Measurements from ENCODE around the gene MAP3K5. TPM values are rescaled to one million over a fixed set of nuclear protein-coding genes. Genes with fewer than 3 reads are reported as not detected.

Gene MAP3K5
- total and polyA plus RNA-seq, 7 experiments from 2014 or later: 2.6 to 32.5 (median 13.4) TPM

DNA sequence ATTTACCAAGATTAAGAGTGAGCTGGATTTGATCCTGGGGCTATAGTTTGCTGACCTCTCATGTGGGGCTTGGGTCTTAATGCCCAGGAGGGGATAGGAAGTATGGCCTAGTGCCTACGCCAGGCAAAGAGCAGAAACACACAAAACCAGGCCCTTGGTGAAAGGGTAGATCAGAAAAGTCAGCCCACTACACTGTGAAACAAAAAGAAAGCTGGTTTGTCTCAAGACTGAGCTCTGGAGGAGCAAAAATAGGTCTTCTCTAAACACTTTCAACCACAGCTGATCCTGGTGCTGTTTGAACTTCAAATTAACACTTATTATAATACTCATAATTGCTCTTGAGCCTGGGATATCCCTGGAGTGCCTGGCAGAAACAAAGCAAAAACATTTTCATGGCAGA lies 167.0 kb downstream of the MAP3K5 start:
- H3K27ac ChIP-seq (ENCODE audit: low read depth, low read length): no peak overlapping the region
- ChIA-PET CTCF (interaction anchor here (0.5 kb wide), 1 partner anchor 1162 kb away, joined by 7 read pairs; no protein-coding TSS in a partner anchor), POLR2A (no interaction called here)
- H3K4me3 Mint-ChIP-seq: no peak overlapping the region
- no peak overlapping the region for H3K27ac Mint-ChIP-seq
- no peak overlapping the region for H3K4me3 ChIP-seq (ENCODE audit: low read length)
- no peaks in the 10 kb centered on the region for H3K27me3 Mint-ChIP-seq
- no peaks in the 10 kb centered on the region for H3K27me3 ChIP-seq (ENCODE audit: control insufficient read depth in 2 of 2, insufficient read depth in 2 of 2, low read length in 2 of 2)
- H3K4me1 Mint-ChIP-seq: peaks cover 0 to 2% (median 0%) of the 10 kb centered on the region in 7 donors
- intact Hi-C loops (cut with micrococcal nuclease): no loop called here
- peaks cover 6 to 43% (median 34%) of the 10 kb centered on the region in 5 donors for H3K36me3 Mint-ChIP-seq
- ATAC-seq: no peak
- H3K4me1 ChIP-seq (ENCODE audit: control insufficient read depth in 2 of 2, insufficient read depth in 2 of 2, low read length in 2 of 2): no peaks in the 10 kb centered on the region
- H3K9me3 Mint-ChIP-seq: no peaks in the 10 kb centered on the region
- DNase-seq: no peak
- no peaks in the 10 kb centered on the region for H3K9me3 ChIP-seq (ENCODE audit: control insufficient read depth in 2 of 3, low read length in 3 of 3)
- H3K36me3 ChIP-seq (ENCODE audit: control insufficient read depth in 2 of 3, insufficient read depth in 3 of 3, low read length in 3 of 3): no peaks in the 10 kb centered on the region

DNA sequence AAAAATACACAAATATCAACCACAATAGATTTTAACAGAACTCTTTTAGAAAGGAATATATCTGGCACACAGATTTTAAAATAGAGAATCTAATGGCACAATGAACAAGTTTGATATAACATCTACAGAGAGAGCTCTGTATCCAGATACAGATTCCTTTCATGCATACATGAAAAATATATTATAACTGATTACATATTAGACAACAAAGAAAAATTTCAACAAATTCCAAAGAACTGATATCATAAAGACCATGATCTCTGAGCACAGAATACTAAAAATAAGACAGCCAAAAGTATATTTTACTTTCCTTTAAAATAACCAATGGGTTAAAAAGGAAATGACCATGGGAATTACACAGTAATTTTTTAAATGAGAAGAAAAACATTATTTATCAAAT lies 167.9 kb downstream of the MAP3K5 start:
- H3K9me3 ChIP-seq (ENCODE audit: control insufficient read depth in 2 of 3, low read length in 3 of 3): no peaks in the 10 kb centered on the region
- ATAC-seq (no peak), DNase-seq (no peak)
- no peaks in the 10 kb centered on the region for H3K4me1 Mint-ChIP-seq
- no peaks in the 10 kb centered on the region for H3K27me3 ChIP-seq (ENCODE audit: control insufficient read depth in 2 of 2, insufficient read depth in 2 of 2, low read length in 2 of 2)
- no peak overlapping the region for H3K27ac Mint-ChIP-seq
- ChIA-PET POLR2A (no interaction called here), CTCF (no interaction called here)
- H3K4me3 Mint-ChIP-seq: no peak overlapping the region
- H3K9me3 Mint-ChIP-seq: no peaks in the 10 kb centered on the region
- H3K36me3 Mint-ChIP-seq: peaks cover 11 to 43% (median 30%) of the 10 kb centered on the region in 5 donors
- H3K36me3 ChIP-seq (ENCODE audit: control insufficient read depth in 2 of 3, insufficient read depth in 3 of 3, low read length in 3 of 3): no peaks in the 10 kb centered on the region
- H3K4me3 ChIP-seq (ENCODE audit: low read length): no peak overlapping the region
- H3K27ac ChIP-seq (ENCODE audit: low read depth, low read length): no peak overlapping the region
- no peaks in the 10 kb centered on the region for H3K27me3 Mint-ChIP-seq
- intact Hi-C loops (cut with micrococcal nuclease): no loop called here
- H3K4me1 ChIP-seq (ENCODE audit: control insufficient read depth in 2 of 2, insufficient read depth in 2 of 2, low read length in 2 of 2): no peaks in the 10 kb centered on the region

DNA sequence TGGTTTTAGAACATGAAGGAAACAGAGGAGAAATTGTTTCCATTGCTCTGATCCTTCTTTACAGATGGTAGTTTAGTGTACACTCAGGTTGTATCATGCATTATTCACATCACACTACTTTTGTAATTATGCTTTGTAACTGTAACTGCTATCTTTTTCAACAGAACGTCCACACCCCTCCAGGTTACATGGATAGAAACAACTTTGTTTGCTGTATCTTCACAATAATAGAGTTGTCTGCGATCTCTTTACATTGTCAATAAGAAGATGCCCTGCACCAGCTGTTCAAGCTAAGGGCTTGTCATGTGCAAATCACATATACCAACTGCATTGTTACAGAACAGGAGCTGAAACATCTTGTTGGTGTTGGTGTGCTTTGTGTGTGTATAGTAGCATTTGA lies 174.2 kb downstream of the MAP3K5 start:
- CTCF ChIA-PET: no interaction called here
- H3K27me3 Mint-ChIP-seq: no peaks in the 10 kb centered on the region
- H3K9me3 Mint-ChIP-seq: no peaks in the 10 kb centered on the region
- H3K36me3 Mint-ChIP-seq: peaks cover 13 to 40% (median 27%) of the 10 kb centered on the region in 5 donors
- H3K4me1 Mint-ChIP-seq: peaks cover 0 to 3% (median 0%) of the 10 kb centered on the region in 7 donors
- no peak overlapping the region for H3K27ac ChIP-seq (ENCODE audit: low read depth, low read length)
- ATAC-seq (no peak), DNase-seq (no peak)
- intact Hi-C loops (cut with micrococcal nuclease): no loop called here
- H3K4me3 ChIP-seq (ENCODE audit: low read length): no peak overlapping the region
- no peaks in the 10 kb centered on the region for H3K27me3 ChIP-seq (ENCODE audit: control insufficient read depth in 2 of 2, insufficient read depth in 2 of 2, low read length in 2 of 2)
- no peaks in the 10 kb centered on the region for H3K9me3 ChIP-seq (ENCODE audit: control insufficient read depth in 2 of 3, low read length in 3 of 3)
- H3K4me1 ChIP-seq (ENCODE audit: control insufficient read depth in 2 of 2, insufficient read depth in 2 of 2, low read length in 2 of 2): no peaks in the 10 kb centered on the region
- H3K4me3 Mint-ChIP-seq: no peak overlapping the region
- POLR2A ChIA-PET: no interaction called here
- H3K36me3 ChIP-seq (ENCODE audit: control insufficient read depth in 2 of 3, insufficient read depth in 3 of 3, low read length in 3 of 3): peaks cover 0 to 6% (median 3%) of the 10 kb centered on the region in 3 experiments
- H3K27ac Mint-ChIP-seq: no peak overlapping the region

DNA sequence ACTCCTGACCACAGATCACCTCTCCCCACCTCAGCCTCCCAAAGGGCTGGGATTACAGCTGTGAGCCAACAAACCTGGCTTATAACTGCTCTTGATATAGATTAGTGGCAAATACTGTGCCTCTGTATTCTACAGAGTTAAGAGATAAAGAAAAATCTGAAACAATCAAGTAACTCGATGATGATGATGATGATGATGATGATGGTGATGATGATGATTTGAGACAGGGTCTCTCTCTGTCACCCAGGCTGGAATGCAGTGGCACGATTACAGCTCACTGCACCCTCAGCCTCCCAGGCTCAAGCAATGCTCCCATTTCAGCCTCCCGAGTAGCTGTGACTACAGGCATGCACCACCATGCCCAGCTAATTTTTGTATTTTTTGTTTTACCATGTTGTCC lies 175.8 kb downstream of the MAP3K5 start:
- no peaks in the 10 kb centered on the region for H3K9me3 ChIP-seq (ENCODE audit: control insufficient read depth in 2 of 3, low read length in 3 of 3)
- DNase-seq (no peak), ATAC-seq (no peak)
- H3K27ac ChIP-seq (ENCODE audit: low read depth, low read length): no peak overlapping the region
- intact Hi-C loops (cut with micrococcal nuclease): no loop called here
- no peaks in the 10 kb centered on the region for H3K9me3 Mint-ChIP-seq
- H3K27me3 Mint-ChIP-seq: no peaks in the 10 kb centered on the region
- POLR2A ChIA-PET: no interaction called here
- H3K4me3 Mint-ChIP-seq: peak overlapping the region in 1 of 10 donors; percentile 21
- H3K4me1 ChIP-seq (ENCODE audit: control insufficient read depth in 2 of 2, insufficient read depth in 2 of 2, low read length in 2 of 2): no peaks in the 10 kb centered on the region
- H3K4me3 ChIP-seq (ENCODE audit: low read length): no peak overlapping the region
- H3K27ac Mint-ChIP-seq: no peak overlapping the region
- H3K27me3 ChIP-seq (ENCODE audit: control insufficient read depth in 2 of 2, insufficient read depth in 2 of 2, low read length in 2 of 2): no peaks in the 10 kb centered on the region
- CTCF ChIA-PET: interaction anchor here (0.8 kb wide), 1 partner anchor 9 kb away, joined by 3 read pairs; no protein-coding TSS in a partner anchor
- H3K4me1 Mint-ChIP-seq: peaks cover 0 to 3% (median 0%) of the 10 kb centered on the region in 7 donors
- peaks cover 6 to 38% (median 23%) of the 10 kb centered on the region in 5 donors for H3K36me3 Mint-ChIP-seq
- peaks cover 0 to 7% (median 6%) of the 10 kb centered on the region in 3 experiments for H3K36me3 ChIP-seq (ENCODE audit: control insufficient read depth in 2 of 3, insufficient read depth in 3 of 3, low read length in 3 of 3)

DNA sequence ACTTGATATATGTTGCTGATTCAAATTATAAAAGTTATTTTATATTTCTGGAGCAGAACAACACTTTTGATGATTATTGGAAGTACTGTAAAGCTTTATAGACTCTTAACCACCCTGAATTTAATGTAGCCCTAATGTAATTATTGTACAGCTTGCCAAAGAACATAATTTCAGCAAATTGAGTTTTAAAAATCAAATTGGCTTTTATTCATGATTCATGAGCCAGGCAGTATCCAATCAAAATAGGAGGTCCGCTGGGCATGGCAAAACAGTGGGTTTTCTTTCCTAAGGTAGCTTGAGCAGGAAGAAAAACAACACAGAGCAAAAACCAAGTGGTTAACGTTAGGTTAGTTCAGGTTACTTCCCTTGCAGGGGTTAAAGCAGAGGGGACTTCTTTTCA lies 177.3 kb downstream of the MAP3K5 start:
- ATAC-seq (no peak), DNase-seq (no peak)
- POLR2A ChIA-PET: no interaction called here
- intact Hi-C loops (cut with micrococcal nuclease): no loop called here
- Histone ChIP-seq H3K9me3 (ENCODE audit: control insufficient read depth in 2 of 3, low read length in 3 of 3) (no peaks in the 10 kb centered on the region), H3K27me3 (ENCODE audit: control insufficient read depth in 2 of 2, insufficient read depth in 2 of 2, low read length in 2 of 2) (no peaks in the 10 kb centered on the region), H3K4me1 (ENCODE audit: control insufficient read depth in 2 of 2, insufficient read depth in 2 of 2, low read length in 2 of 2) (no peaks in the 10 kb centered on the region), H3K4me3 (ENCODE audit: low read length) (no peak overlapping the region), H3K36me3 (ENCODE audit: control insufficient read depth in 2 of 3, insufficient read depth in 3 of 3, low read length in 3 of 3) (peaks cover 0 to 7% (median 6%) of the 10 kb centered on the region in 3 experiments), H3K27ac (ENCODE audit: low read depth, low read length) (no peak overlapping the region)
- no peak overlapping the region for H3K27ac Mint-ChIP-seq
- no peaks in the 10 kb centered on the region for H3K27me3 Mint-ChIP-seq
- CTCF ChIA-PET: interaction anchor here (1.9 kb wide), 1 partner anchor 177 kb away, joined by 4 read pairs; the partner anchor contains the start of gene MAP3K5
- no peak overlapping the region for H3K4me3 Mint-ChIP-seq
- no peaks in the 10 kb centered on the region for H3K9me3 Mint-ChIP-seq
- H3K36me3 Mint-ChIP-seq: peaks cover 6 to 46% (median 20%) of the 10 kb centered on the region in 5 donors
- peaks cover 0 to 10% (median 0%) of the 10 kb centered on the region in 7 donors for H3K4me1 Mint-ChIP-seq

DNA sequence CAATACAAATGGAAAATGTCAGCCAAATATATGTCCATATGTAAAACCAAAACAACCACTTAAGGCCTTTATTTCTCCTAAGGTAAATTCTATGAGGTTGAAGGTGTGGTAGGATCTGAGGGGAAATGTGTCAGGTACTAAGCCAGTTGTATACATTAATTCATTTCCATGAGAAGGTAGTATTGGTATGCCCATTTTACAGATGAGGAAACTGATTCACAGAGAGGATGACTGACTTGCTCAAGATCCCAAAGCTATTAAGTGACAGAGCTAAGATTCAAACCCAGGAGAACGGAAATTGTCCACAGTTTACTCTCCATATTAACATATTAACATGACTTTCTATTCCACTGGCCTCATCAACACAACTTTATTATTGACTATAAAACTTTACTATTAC lies 177.9 kb downstream of the MAP3K5 start:
- no peak overlapping the region for H3K4me3 ChIP-seq (ENCODE audit: low read length)
- ChIA-PET CTCF (interaction anchor here (1.9 kb wide), 1 partner anchor 178 kb away, joined by 4 read pairs; the partner anchor contains the start of gene MAP3K5), POLR2A (interaction anchor here (1.6 kb wide), 1 partner anchor 8 kb away, joined by 3 read pairs; no protein-coding TSS in a partner anchor)
- intact Hi-C loops (cut with micrococcal nuclease): no loop called here
- no peak overlapping the region for H3K27ac Mint-ChIP-seq
- H3K27me3 ChIP-seq (ENCODE audit: control insufficient read depth in 2 of 2, insufficient read depth in 2 of 2, low read length in 2 of 2): no peaks in the 10 kb centered on the region
- peaks cover 0 to 7% (median 6%) of the 10 kb centered on the region in 3 experiments for H3K36me3 ChIP-seq (ENCODE audit: control insufficient read depth in 2 of 3, insufficient read depth in 3 of 3, low read length in 3 of 3)
- H3K4me1 Mint-ChIP-seq: peaks cover 0 to 13% (median 0%) of the 10 kb centered on the region in 7 donors
- no peak for DNase-seq
- no peak for ATAC-seq
- H3K27me3 Mint-ChIP-seq: no peaks in the 10 kb centered on the region
- H3K9me3 Mint-ChIP-seq: no peaks in the 10 kb centered on the region
- no peaks in the 10 kb centered on the region for H3K4me1 ChIP-seq (ENCODE audit: control insufficient read depth in 2 of 2, insufficient read depth in 2 of 2, low read length in 2 of 2)
- no peak overlapping the region for H3K27ac ChIP-seq (ENCODE audit: low read depth, low read length)
- no peaks in the 10 kb centered on the region for H3K9me3 ChIP-seq (ENCODE audit: control insufficient read depth in 2 of 3, low read length in 3 of 3)
- H3K36me3 Mint-ChIP-seq: peaks cover 2 to 44% (median 18%) of the 10 kb centered on the region in 5 donors
- no peak overlapping the region for H3K4me3 Mint-ChIP-seq

DNA sequence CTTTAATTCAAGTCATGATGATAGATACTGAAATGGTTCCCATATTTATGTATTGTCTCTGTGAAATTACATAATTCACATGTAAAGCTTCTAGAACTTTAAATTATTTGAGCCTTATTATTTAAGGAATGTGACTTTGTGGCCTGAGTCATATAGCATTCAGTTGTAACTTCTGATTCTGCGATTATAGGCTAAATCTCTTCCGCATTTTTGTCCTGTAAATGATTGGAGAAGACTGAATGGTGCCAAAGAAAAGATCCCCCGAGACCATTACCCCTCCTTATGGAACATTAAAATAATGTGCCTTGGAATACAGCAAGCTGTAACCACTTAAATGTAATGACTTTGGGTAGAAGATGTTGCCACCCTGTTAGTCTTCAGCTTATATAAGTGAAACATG lies 178.8 kb downstream of the MAP3K5 start:
- Mint-ChIP-seq H3K27ac (no peak overlapping the region), H3K4me1 (peaks cover 0 to 18% (median 0%) of the 10 kb centered on the region in 7 donors), H3K27me3 (no peaks in the 10 kb centered on the region), H3K4me3 (no peak overlapping the region), H3K9me3 (no peaks in the 10 kb centered on the region), H3K36me3 (peaks cover 0 to 40% (median 14%) of the 10 kb centered on the region in 5 donors)
- ChIA-PET CTCF (interaction anchor here (1.6 to 1.9 kb wide), 2 partner anchors 30 to 179 kb away, joined by 5 read pairs; partner anchors contain the start of gene MAP3K5), POLR2A (interaction anchor here (1.6 kb wide), 2 partner anchors 9 to 12 kb away, joined by 3 to 5 read pairs; no protein-coding TSS in a partner anchor)
- H3K36me3 ChIP-seq (ENCODE audit: control insufficient read depth in 2 of 3, insufficient read depth in 3 of 3, low read length in 3 of 3): peaks cover 0 to 7% (median 6%) of the 10 kb centered on the region in 3 experiments
- intact Hi-C loops (cut with micrococcal nuclease): no loop called here
- ATAC-seq (no peak), DNase-seq (no peak)
- H3K4me1 ChIP-seq (ENCODE audit: control insufficient read depth in 2 of 2, insufficient read depth in 2 of 2, low read length in 2 of 2): no peaks in the 10 kb centered on the region
- H3K9me3 ChIP-seq (ENCODE audit: control insufficient read depth in 2 of 3, low read length in 3 of 3): no peaks in the 10 kb centered on the region
- H3K4me3 ChIP-seq (ENCODE audit: low read length): no peak overlapping the region
- H3K27ac ChIP-seq (ENCODE audit: low read depth, low read length): no peak overlapping the region
- no peaks in the 10 kb centered on the region for H3K27me3 ChIP-seq (ENCODE audit: control insufficient read depth in 2 of 2, insufficient read depth in 2 of 2, low read length in 2 of 2)
